HFF-Myc (cell line): ENCODE data around the gene STAG3.
"Not testable (repeated sequence)": the region's sequence is repeated elsewhere in the genome, so short reads cannot be mapped to it uniquely, and the experiment has no call there.

ENCODE experiments used
- DNase-seq: peaks from one replicate; pipeline ENCODE4 v3.0.0-alpha.2; 2011; ENCODE audit warnings: low read depth; ENCODE audit errors: extremely low read depth
- H3K4me3 ChIP-seq: replicated peaks from 2 replicates; pipeline ENCODE4 v1.5.1; 2011; ENCODE audit warnings: low read depth, mild to moderate bottlenecking, control low read depth, low read length
- CTCF ChIP-seq: IDR thresholded peaks from 2 replicates; pipeline ENCODE4 v1.5.1; 2012; ENCODE audit warnings: mild to moderate bottlenecking, low read depth, low read length, control low read depth; ENCODE audit errors: missing control alignments

STAG3 gene

GRCh38 chr7:100257017-100257416 lies 79.3 kb downstream of the STAG3 start:
- no peak for TF ChIP-seq CTCF
- DNase-seq, result no peak
- no peak overlapping the region for H3K4me3 ChIP-seq

- DNase-seq, H3K4me3 ChIP-seq: not testable (repeated sequence)
These were observed 82.3 kb downstream of the STAG3 start for GRCh38 chr7:100259984-100260383.

GRCh38 chr7:100262896-100263295 lies 85.2 kb downstream of the STAG3 start:
- not testable (repeated sequence) for DNase-seq, H3K4me3 ChIP-seq
